Measurements from ENCODE around the gene DYDC1. TPM values are rescaled to one million over a fixed set of nuclear protein-coding genes. Genes with fewer than 3 reads are reported as not detected.

The DYDC1 gene
- total and polyA plus RNA-seq, 2 experiments from 2014 or later = not detected

DNA sequence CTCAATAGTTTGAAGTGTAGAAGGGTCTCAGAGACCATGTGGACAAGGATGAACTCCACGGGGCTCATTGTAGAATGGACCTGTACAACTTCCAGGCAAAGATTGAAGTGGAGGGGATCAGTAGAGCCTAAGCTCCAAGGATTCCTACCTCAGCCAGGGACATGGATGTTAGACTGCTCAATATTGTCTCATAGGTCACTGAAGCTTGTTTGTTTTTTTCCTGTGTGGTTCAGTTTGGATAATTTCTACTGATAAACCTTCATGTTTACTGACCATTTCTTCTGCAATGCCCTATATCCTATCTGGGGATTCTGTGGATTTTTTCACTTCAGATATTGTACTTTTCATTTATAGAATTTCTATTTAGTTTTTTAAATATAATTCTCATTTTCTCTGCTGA is 9.0 kb upstream of the DYDC1 start:
- Histone ChIP-seq H4K20me1 (replicated peaks; ENCODE audit: insufficient read depth) (no peaks in the 10 kb centered on the region), H3K27ac (ENCODE audit: low read depth) (no peak overlapping the region), H3K4me1 (ENCODE audit: insufficient read depth) (no peaks in the 10 kb centered on the region), H3F3A (replicated peaks; ENCODE audit: low read depth) (no peaks in the 10 kb centered on the region), H3K36me3 (ENCODE audit: insufficient read depth) (peaks cover 17% of the 10 kb centered on the region), H3K9me2 (ENCODE audit: insufficient read depth) (no peaks in the 10 kb centered on the region), H3K4me2 (no peak overlapping the region), H3K27me3 (ENCODE audit: insufficient read depth) (no peaks in the 10 kb centered on the region), H3K79me2 (replicated peaks; ENCODE audit: insufficient read depth) (no peaks in the 10 kb centered on the region), H3K4me3 (no peak overlapping the region), H2AFZ (no peak overlapping the region)
- peaks cover 30% of the 10 kb centered on the region for H3K9me3 Mint-ChIP-seq
- TF ChIP-seq NANOG (IDR thresholded peaks at IDR 0.05; ENCODE audit: borderline replicate concordance) = no peak
- TF ChIP-seq, protein P1, sequence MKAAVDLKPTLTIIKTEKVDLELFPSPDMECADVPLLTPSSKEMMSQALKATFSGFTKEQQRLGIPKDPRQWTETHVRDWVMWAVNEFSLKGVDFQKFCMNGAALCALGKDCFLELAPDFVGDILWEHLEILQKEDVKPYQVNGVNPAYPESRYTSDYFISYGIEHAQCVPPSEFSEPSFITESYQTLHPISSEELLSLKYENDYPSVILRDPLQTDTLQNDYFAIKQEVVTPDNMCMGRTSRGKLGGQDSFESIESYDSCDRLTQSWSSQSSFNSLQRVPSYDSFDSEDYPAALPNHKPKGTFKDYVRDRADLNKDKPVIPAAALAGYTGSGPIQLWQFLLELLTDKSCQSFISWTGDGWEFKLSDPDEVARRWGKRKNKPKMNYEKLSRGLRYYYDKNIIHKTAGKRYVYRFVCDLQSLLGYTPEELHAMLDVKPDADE (IDR thresholded peaks at IDR 0.05) = no peak
- no peak for TF ChIP-seq STAT1 (IDR thresholded peaks at IDR 0.05; ENCODE audit: unreplicated experiment)
- TF ChIP-seq, protein P2, sequence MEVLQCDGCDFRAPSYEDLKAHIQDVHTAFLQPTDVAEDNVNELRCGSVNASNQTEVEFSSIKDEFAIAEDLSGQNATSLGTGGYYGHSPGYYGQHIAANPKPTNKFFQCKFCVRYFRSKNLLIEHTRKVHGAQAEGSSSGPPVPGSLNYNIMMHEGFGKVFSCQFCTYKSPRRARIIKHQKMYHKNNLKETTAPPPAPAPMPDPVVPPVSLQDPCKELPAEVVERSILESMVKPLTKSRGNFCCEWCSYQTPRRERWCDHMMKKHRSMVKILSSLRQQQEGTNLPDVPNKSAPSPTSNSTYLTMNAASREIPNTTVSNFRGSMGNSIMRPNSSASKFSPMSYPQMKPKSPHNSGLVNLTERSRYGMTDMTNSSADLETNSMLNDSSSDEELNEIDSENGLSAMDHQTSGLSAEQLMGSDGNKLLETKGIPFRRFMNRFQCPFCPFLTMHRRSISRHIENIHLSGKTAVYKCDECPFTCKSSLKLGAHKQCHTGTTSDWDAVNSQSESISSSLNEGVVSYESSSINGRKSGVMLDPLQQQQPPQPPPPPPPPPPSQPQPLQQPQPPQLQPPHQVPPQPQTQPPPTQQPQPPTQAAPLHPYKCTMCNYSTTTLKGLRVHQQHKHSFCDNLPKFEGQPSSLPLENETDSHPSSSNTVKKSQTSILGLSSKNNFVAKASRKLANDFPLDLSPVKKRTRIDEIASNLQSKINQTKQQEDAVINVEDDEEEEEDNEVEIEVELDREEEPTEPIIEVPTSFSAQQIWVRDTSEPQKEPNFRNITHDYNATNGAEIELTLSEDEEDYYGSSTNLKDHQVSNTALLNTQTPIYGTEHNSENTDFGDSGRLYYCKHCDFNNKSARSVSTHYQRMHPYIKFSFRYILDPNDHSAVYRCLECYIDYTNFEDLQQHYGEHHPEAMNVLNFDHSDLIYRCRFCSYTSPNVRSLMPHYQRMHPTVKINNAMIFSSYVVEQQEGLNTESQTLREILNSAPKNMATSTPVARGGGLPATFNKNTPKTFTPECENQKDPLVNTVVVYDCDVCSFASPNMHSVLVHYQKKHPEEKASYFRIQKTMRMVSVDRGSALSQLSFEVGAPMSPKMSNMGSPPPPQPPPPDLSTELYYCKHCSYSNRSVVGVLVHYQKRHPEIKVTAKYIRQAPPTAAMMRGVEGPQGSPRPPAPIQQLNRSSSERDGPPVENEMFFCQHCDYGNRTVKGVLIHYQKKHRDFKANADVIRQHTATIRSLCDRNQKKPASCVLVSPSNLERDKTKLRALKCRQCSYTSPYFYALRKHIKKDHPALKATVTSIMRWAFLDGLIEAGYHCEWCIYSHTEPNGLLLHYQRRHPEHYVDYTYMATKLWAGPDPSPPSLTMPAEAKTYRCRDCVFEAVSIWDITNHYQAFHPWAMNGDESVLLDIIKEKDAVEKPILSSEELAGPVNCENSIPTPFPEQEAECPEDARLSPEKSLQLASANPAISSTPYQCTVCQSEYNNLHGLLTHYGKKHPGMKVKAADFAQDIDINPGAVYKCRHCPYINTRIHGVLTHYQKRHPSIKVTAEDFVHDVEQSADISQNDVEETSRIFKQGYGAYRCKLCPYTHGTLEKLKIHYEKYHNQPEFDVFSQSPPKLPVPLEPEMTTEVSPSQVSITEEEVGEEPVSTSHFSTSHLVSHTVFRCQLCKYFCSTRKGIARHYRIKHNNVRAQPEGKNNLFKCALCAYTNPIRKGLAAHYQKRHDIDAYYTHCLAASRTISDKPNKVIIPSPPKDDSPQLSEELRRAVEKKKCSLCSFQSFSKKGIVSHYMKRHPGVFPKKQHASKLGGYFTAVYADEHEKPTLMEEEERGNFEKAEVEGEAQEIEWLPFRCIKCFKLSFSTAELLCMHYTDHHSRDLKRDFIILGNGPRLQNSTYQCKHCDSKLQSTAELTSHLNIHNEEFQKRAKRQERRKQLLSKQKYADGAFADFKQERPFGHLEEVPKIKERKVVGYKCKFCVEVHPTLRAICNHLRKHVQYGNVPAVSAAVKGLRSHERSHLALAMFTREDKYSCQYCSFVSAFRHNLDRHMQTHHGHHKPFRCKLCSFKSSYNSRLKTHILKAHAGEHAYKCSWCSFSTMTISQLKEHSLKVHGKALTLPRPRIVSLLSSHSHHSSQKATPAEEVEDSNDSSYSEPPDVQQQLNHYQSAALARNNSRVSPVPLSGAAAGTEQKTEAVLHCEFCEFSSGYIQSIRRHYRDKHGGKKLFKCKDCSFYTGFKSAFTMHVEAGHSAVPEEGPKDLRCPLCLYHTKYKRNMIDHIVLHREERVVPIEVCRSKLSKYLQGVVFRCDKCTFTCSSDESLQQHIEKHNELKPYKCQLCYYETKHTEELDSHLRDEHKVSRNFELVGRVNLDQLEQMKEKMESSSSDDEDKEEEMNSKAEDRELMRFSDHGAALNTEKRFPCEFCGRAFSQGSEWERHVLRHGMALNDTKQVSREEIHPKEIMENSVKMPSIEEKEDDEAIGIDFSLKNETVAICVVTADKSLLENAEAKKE (CRISPR knock-in tag; IDR thresholded peaks at IDR 0.05) = no peak
- TF ChIP-seq CREB1 (CRISPR knock-in tag; IDR thresholded peaks at IDR 0.05; ENCODE audit: low read depth) = no peak
- TF ChIP-seq, protein P3, sequence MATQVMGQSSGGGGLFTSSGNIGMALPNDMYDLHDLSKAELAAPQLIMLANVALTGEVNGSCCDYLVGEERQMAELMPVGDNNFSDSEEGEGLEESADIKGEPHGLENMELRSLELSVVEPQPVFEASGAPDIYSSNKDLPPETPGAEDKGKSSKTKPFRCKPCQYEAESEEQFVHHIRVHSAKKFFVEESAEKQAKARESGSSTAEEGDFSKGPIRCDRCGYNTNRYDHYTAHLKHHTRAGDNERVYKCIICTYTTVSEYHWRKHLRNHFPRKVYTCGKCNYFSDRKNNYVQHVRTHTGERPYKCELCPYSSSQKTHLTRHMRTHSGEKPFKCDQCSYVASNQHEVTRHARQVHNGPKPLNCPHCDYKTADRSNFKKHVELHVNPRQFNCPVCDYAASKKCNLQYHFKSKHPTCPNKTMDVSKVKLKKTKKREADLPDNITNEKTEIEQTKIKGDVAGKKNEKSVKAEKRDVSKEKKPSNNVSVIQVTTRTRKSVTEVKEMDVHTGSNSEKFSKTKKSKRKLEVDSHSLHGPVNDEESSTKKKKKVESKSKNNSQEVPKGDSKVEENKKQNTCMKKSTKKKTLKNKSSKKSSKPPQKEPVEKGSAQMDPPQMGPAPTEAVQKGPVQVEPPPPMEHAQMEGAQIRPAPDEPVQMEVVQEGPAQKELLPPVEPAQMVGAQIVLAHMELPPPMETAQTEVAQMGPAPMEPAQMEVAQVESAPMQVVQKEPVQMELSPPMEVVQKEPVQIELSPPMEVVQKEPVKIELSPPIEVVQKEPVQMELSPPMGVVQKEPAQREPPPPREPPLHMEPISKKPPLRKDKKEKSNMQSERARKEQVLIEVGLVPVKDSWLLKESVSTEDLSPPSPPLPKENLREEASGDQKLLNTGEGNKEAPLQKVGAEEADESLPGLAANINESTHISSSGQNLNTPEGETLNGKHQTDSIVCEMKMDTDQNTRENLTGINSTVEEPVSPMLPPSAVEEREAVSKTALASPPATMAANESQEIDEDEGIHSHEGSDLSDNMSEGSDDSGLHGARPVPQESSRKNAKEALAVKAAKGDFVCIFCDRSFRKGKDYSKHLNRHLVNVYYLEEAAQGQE (IDR thresholded peaks at IDR 0.05; ENCODE audit: unreplicated experiment) = no peak
- TF ChIP-seq, protein P4, sequence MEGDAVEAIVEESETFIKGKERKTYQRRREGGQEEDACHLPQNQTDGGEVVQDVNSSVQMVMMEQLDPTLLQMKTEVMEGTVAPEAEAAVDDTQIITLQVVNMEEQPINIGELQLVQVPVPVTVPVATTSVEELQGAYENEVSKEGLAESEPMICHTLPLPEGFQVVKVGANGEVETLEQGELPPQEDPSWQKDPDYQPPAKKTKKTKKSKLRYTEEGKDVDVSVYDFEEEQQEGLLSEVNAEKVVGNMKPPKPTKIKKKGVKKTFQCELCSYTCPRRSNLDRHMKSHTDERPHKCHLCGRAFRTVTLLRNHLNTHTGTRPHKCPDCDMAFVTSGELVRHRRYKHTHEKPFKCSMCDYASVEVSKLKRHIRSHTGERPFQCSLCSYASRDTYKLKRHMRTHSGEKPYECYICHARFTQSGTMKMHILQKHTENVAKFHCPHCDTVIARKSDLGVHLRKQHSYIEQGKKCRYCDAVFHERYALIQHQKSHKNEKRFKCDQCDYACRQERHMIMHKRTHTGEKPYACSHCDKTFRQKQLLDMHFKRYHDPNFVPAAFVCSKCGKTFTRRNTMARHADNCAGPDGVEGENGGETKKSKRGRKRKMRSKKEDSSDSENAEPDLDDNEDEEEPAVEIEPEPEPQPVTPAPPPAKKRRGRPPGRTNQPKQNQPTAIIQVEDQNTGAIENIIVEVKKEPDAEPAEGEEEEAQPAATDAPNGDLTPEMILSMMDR (conservative IDR thresholded peaks at IDR 0.05; ENCODE audit: low read depth in 2 of 2) = no peak
- no peak for TF ChIP-seq EZH2phosphoT487 (IDR thresholded peaks at IDR 0.05; ENCODE audit: unreplicated experiment)
- no peak for TF ChIP-seq POLR2AphosphoS5 (IDR thresholded peaks at IDR 0.05; ENCODE audit: low read depth)
- peaks cover 30% of the 10 kb centered on the region for H3K36me3 Mint-ChIP-seq (ENCODE audit: low read depth)
- H3K27ac Mint-ChIP-seq = no peak overlapping the region
- no peaks in the 10 kb centered on the region for H3K4me1 Mint-ChIP-seq
- DNase-seq (ENCODE audit: low spot score) = no peak
- no peak for ATAC-seq
- peaks cover 3% of the 10 kb centered on the region for H3K27me3 Mint-ChIP-seq (ENCODE audit: insufficient read depth, low read depth, poor library complexity)
- H3K4me3 Mint-ChIP-seq = no peak overlapping the region

Data from GM23338 (cell line).